Measurements from ENCODE around the gene MIB2. TPM values are rescaled to one million over a fixed set of nuclear protein-coding genes. Genes with fewer than 3 reads are reported as not detected.

MIB2 gene
- total and polyA plus RNA-seq, 10 of the 15 experiments (the other 5 are each of a cell fraction or from before 2014, with no cell fraction given): 0.42 to 26.8 (median 10.9) TPM; not detected in 1

GRCh38 chr1:1677718-1678580 is 62.6 kb downstream of the MIB2 start (continued):
- TF ChIP-seq CUX1 (IDR thresholded peaks at IDR 0.05; ENCODE audit: insufficient replicate concordance, low read depth, low read length) (peak; percentile 61), TCF7 (IDR thresholded peaks at IDR 0.05; ENCODE audit: borderline replicate concordance) (no peak), PKNOX1 (IDR thresholded peaks at IDR 0.05) (no peak), HDAC6 (IDR thresholded peaks at IDR 0.05; ENCODE audit: unreplicated experiment) (no peak), NR2C2 (IDR thresholded peaks at IDR 0.05; ENCODE audit: borderline replicate concordance, control insufficient read depth, insufficient read length, low read depth) (no peak), BRCA1 (IDR thresholded peaks at IDR 0.05; ENCODE audit: low read depth, low read length) (no peak), NBN (IDR thresholded peaks at IDR 0.05) (peak; percentile 92), BCLAF1 (IDR thresholded peaks at IDR 0.05) (no peak), PML (IDR thresholded peaks at IDR 0.05; ENCODE audit: low read length) (0 out of 2 replicates have a peak, but pooled peaks have one; percentile 51), KLF5 (IDR thresholded peaks at IDR 0.05; ENCODE audit: partially characterized antibody) (peak; percentile 70), LARP7 (IDR thresholded peaks at IDR 0.05) (peak; percentile 65; the same call in 1 of the 2 replicates), EED (IDR thresholded peaks at IDR 0.05; ENCODE audit: low read depth) (peak; percentile 93), ZBTB4 (CRISPR knock-in tag; IDR thresholded peaks at IDR 0.05) (0 out of 2 replicates have a peak, but pooled peaks have one; percentile 21), IKZF1 (conservative IDR thresholded peaks at IDR 0.05) (peak; percentile 98), ZNF24 (IDR thresholded peaks at IDR 0.05) (no peak; the same call in 1 of the 2 replicates), SP1 (IDR thresholded peaks at IDR 0.05; ENCODE audit: low read depth, low read length) (peak; percentile 64), CHD1 (IDR thresholded peaks at IDR 0.05; ENCODE audit: low read depth, low read length) (no peak)
